ENCODE results near the gene ARRB2. TPM values are rescaled to one million over a fixed set of nuclear protein-coding genes. Genes with fewer than 3 reads are reported as not detected.
"Not testable (repeated sequence)": the region's sequence is repeated elsewhere in the genome, so short reads cannot be mapped to it uniquely, and the experiment has no call there.

ARRB2 gene
- total RNA-seq, 1 experiment from 2014 or later, result 79.7 TPM

GRCh38 chr17:4711661-4712181 lies 1.3 kb downstream of the ARRB2 start:
- Histone ChIP-seq H3K79me2 (ENCODE audit: low read depth) (no peaks in the 10 kb centered on the region; the same call in 1 of the 2 replicates), H3K27me3 (ENCODE audit: insufficient read depth, low read depth) (no peaks in the 10 kb centered on the region), H3K4me3 (peak overlapping the region; percentile 73), H3F3A (ENCODE audit: insufficient read depth, low read depth) (peaks cover 30% of the 10 kb centered on the region), H3K9me2 (ENCODE audit: insufficient read depth) (no peaks in the 10 kb centered on the region), H3K9me3 (ENCODE audit: insufficient read depth, low read depth) (no peaks in the 10 kb centered on the region), H4K20me1 (ENCODE audit: insufficient read depth) (no peaks in the 10 kb centered on the region), H3K27ac (no peak overlapping the region), H3K4me2 (peak overlapping the region; percentile 83), H2AFZ (no peak overlapping the region), H3K36me3 (ENCODE audit: low read depth) (no peaks in the 10 kb centered on the region), H3K4me1 (replicated peaks; ENCODE audit: insufficient read depth) (peaks cover 13% of the 10 kb centered on the region)
- no peak for TF ChIP-seq CTCF (conservative IDR thresholded peaks at IDR 0.05)
- ChIA-PET POLR2A (ENCODE audit: unreplicated experiment) (interaction anchor here (0.6 kb wide), 1 partner anchor 499 kb away, joined by 3 read pairs; no protein-coding TSS in a partner anchor), CTCF (no interaction called here)
- intact Hi-C loops (cut with micrococcal nuclease; ENCODE audit: unreplicated experiment), result loop anchor here (2.0 kb wide), 1 partner anchor 27 kb away; the partner anchor contains the start of genes CXCL16 and ZMYND15
- TSS peak; percentile 42 for BruUV-seq (replicated peaks)
- DNase-seq, result no peak

DNA sequence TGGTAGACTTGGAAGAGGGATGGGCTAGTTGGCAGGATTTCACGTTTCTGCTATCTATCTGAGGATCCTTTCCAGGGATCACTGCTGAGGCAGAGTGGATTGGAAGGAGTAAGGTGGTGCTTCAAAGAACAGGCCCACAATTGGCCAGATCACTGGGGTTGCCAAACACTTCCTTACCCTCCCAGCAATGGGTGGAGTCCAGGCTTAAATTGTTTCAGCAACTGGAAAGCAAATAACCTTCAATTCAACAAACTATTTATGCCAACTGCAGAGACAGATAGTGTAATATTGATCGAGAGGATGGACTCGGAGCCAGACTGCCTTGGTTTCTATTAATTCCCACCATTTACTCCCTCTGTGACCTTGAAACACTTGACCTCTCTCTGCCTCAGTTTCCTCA lies 2.1 kb downstream of the ARRB2 start:
- Histone ChIP-seq H3K4me3 (no peak overlapping the region), H3K4me1 (replicated peaks; ENCODE audit: insufficient read depth) (peaks cover 13% of the 10 kb centered on the region), H3K4me2 (no peak overlapping the region), H3K9me2 (ENCODE audit: insufficient read depth) (no peaks in the 10 kb centered on the region), H2AFZ (no peak overlapping the region), H3K79me2 (ENCODE audit: low read depth) (no peaks in the 10 kb centered on the region; the same call in 1 of the 2 replicates), H3K27ac (no peak overlapping the region), H3F3A (ENCODE audit: insufficient read depth, low read depth) (peaks cover 30% of the 10 kb centered on the region), H3K27me3 (ENCODE audit: insufficient read depth, low read depth) (no peaks in the 10 kb centered on the region), H4K20me1 (ENCODE audit: insufficient read depth) (no peaks in the 10 kb centered on the region), H3K36me3 (ENCODE audit: low read depth) (no peaks in the 10 kb centered on the region), H3K9me3 (ENCODE audit: insufficient read depth, low read depth) (no peaks in the 10 kb centered on the region)
- TF ChIP-seq CTCF (conservative IDR thresholded peaks at IDR 0.05), result no peak
- no peak for TF ChIP-seq EZH2 (IDR thresholded peaks at IDR 0.05; ENCODE audit: low read depth)
- intact Hi-C loops (cut with micrococcal nuclease; ENCODE audit: unreplicated experiment), result no loop called here
- ChIA-PET CTCF (no interaction called here), POLR2A (ENCODE audit: unreplicated experiment) (interaction anchor here (0.7 kb wide), 1 partner anchor 229 kb away, joined by 3 read pairs; no protein-coding TSS in a partner anchor)
- DNase-seq, result no peak
- BruUV-seq (replicated peaks), result no TSS peak

DNA sequence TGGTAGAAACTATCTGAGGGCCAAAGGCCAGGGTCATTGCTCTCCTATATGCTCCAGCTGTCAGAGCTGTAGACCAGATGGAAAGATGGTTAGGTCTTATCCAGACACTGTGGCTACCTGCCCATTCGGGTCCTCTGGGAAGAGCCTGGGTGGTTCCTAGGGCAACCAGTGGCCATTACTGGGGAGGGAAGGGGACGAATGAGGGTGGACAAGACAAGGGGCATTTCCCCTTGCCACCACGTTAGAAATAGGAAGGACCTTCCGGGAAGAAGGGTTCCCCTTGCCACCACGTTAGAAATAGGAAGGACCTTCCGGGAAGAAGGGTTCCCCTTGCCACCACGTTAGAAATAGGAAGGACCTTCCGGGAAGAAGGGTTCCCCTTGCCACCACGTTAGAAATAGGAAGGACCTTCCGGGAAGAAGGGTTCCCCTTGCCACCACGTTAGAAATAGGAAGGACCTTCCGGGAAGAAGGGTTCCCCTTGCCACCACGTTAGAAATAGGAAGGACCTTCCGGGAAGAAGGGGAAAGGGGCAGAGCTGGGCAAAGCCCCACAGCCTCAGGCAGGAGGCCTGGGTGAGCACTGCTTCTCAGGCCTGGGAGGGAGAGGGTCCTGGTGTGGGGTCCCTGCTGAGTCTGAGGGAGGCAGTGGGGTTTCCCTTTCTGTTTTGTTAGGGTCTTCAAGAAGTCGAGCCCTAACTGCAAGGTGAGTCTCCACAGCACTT lies 4.1 kb downstream of the ARRB2 start:
- POLR2A ChIA-PET (ENCODE audit: unreplicated experiment); DNase-seq; H3K4me3 ChIP-seq; H3K9me3 ChIP-seq (ENCODE audit: insufficient read depth, low read depth); H3K4me2 ChIP-seq; H2AFZ ChIP-seq; BruUV-seq (replicated peaks); H3K9me2 ChIP-seq (ENCODE audit: insufficient read depth); H3K27ac ChIP-seq; H4K20me1 ChIP-seq (ENCODE audit: insufficient read depth); intact Hi-C loops (cut with micrococcal nuclease; ENCODE audit: unreplicated experiment); H3K27me3 ChIP-seq (ENCODE audit: insufficient read depth, low read depth); H3K79me2 ChIP-seq (ENCODE audit: low read depth); CTCF ChIA-PET; H3K36me3 ChIP-seq (ENCODE audit: low read depth): not testable (repeated sequence)
- Histone ChIP-seq H3K4me1 (replicated peaks; ENCODE audit: insufficient read depth) (peaks cover 13% of the 10 kb centered on the region), H3F3A (ENCODE audit: insufficient read depth, low read depth) (peaks cover 18% of the 10 kb centered on the region)

Data from PC-9 (cell line).